ENCODE measurements around the gene IFT57.

GRCh38 chr3:108183181-108183580 is 39.0 kb downstream of the IFT57 start:
- TF ChIP-seq CHD2 (IDR thresholded peaks at IDR 0.05; ENCODE audit: low read length, partially characterized antibody), result no peak
- TF ChIP-seq MEF2A (IDR thresholded peaks at IDR 0.05; ENCODE audit: borderline replicate concordance, low read depth), result no peak
- no peak for TF ChIP-seq MXI1 (IDR thresholded peaks at IDR 0.05; ENCODE audit: low read depth, low read length)
- TF ChIP-seq CTCF (IDR thresholded peaks at IDR 0.05), result no peak
- TF ChIP-seq POLR2AphosphoS5 (IDR thresholded peaks at IDR 0.05; ENCODE audit: low read depth, low read length), result no peak
- no peak for TF ChIP-seq YY1 (IDR thresholded peaks at IDR 0.05; ENCODE audit: low read depth)
- no peak for TF ChIP-seq JUND (IDR thresholded peaks at IDR 0.05)
- TF ChIP-seq MAX (IDR thresholded peaks at IDR 0.05; ENCODE audit: low read depth), result no peak
- TF ChIP-seq GABPA (IDR thresholded peaks at IDR 0.05; ENCODE audit: low read depth), result no peak
- no peak for TF ChIP-seq TAF1 (IDR thresholded peaks at IDR 0.05; ENCODE audit: borderline replicate concordance, low read depth, low read length)
- TF ChIP-seq TCF12 (IDR thresholded peaks at IDR 0.05), result no peak

All from SK-N-SH (cell line).